ACC112 (cell line): ENCODE data around the gene PTH2.

Experiments
- H2AFZ ChIP-seq: fragments of 200-600 bp; sonication (generic); one replicate; pipeline ENCODE4 v1.6.0; 2017; ENCODE audit warnings: antibody characterized with exemption, low read length; ENCODE audit not compliant: unreplicated experiment
- H3K27ac ChIP-seq: fragments of 200-600 bp; sonication (generic); 2 replicates; pipeline ENCODE4 v1.5.1; 2014; ENCODE audit warnings: low read depth, mild to moderate bottlenecking, antibody characterized with exemption, low read length, moderate library complexity
- H3K27me3 ChIP-seq: fragments of 200-600 bp; sonication (generic); 2 replicates; pipeline ENCODE4 v1.6.1; 2014; ENCODE audit warnings: mild to moderate bottlenecking, antibody characterized with exemption, low read length, moderate library complexity, mixed read lengths; ENCODE audit not compliant: insufficient read depth
- H3K36me3 ChIP-seq: fragments of 200-600 bp; sonication (generic); 2 replicates; pipeline ENCODE4 v1.6.1; 2016; ENCODE audit warnings: mild to moderate bottlenecking, antibody characterized with exemption, low read length, moderate library complexity, mixed read lengths; ENCODE audit not compliant: insufficient read depth
- H3K4me1 ChIP-seq: fragments of 200-600 bp; sonication (generic); one replicate; pipeline ENCODE4 v1.6.1; 2016; ENCODE audit warnings: low read length, mixed read lengths; ENCODE audit not compliant: insufficient read depth, unreplicated experiment, control insufficient read depth
- H3K4me3 ChIP-seq: fragments of 200-600 bp; sonication (generic); 2 replicates; pipeline ENCODE4 v1.5.1; 2014; ENCODE audit warnings: mild to moderate bottlenecking, low read depth, low read length
- H3K79me2 ChIP-seq: fragments of 200-600 bp; sonication (generic); one replicate; pipeline ENCODE4 v1.6.0; 2016; ENCODE audit warnings: low read length; ENCODE audit not compliant: control insufficient read depth, unreplicated experiment, insufficient read depth

PTH2 gene

DNA sequence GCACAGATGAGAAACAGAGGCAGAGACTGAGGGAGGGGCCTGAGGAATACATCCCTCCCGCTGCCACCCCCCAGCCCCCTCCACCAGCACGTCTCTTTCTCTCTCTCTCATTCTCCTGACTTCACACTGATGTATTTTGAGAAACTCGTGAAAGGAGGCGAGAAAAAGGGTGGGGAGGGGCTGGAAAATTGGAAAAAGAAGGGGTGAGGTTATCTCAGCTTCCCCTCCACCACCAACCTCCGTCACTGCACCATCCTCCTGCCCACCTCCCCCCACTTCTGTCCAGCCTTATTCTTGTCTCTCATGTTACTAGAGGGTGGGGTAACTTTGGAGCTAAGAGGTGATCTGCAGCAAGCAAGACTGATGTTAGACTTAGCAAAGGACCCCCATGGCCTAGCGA, 16.6 kb upstream of the PTH2 start:
- peaks cover 45% of the 10 kb centered on the region for H3K27me3 ChIP-seq
- no peaks in the 10 kb centered on the region for H3K79me2 ChIP-seq
- H3K4me3 ChIP-seq, result no peak overlapping the region
- H2AFZ ChIP-seq, result no peak overlapping the region
- no peaks in the 10 kb centered on the region for H3K4me1 ChIP-seq
- no peaks in the 10 kb centered on the region for H3K36me3 ChIP-seq
- H3K27ac ChIP-seq, result no peak overlapping the region

GRCh38 chr19:49438261-49438660, 15.0 kb upstream of the PTH2 start:
- Histone ChIP-seq H3K4me1 (no peaks in the 10 kb centered on the region), H2AFZ (no peak overlapping the region), H3K4me3 (no peak overlapping the region), H3K27me3 (peaks cover 45% of the 10 kb centered on the region), H3K79me2 (no peaks in the 10 kb centered on the region), H3K27ac (no peak overlapping the region), H3K36me3 (no peaks in the 10 kb centered on the region)

GRCh38 chr19:49437231-49437630, 14.0 kb upstream of the PTH2 start:
- Histone ChIP-seq H3K27ac (no peak overlapping the region), H3K4me3 (no peak overlapping the region), H3K4me1 (no peaks in the 10 kb centered on the region), H3K79me2 (no peaks in the 10 kb centered on the region), H2AFZ (no peak overlapping the region), H3K27me3 (peaks cover 44% of the 10 kb centered on the region), H3K36me3 (no peaks in the 10 kb centered on the region)

GRCh38 chr19:49436381-49437017, 13.3 kb upstream of the PTH2 start:
- Histone ChIP-seq H3K4me3 (no peak overlapping the region), H3K27ac (no peak overlapping the region), H3K36me3 (no peaks in the 10 kb centered on the region), H3K79me2 (no peaks in the 10 kb centered on the region), H3K27me3 (peaks cover 37% of the 10 kb centered on the region), H3K4me1 (no peaks in the 10 kb centered on the region), H2AFZ (no peak overlapping the region)

GRCh38 chr19:49435670-49436069, 12.4 kb upstream of the PTH2 start:
- H3K4me1 ChIP-seq, result no peaks in the 10 kb centered on the region
- H3K27ac ChIP-seq, result no peak overlapping the region
- H2AFZ ChIP-seq, result no peak overlapping the region
- no peaks in the 10 kb centered on the region for H3K79me2 ChIP-seq
- H3K4me3 ChIP-seq, result no peak overlapping the region
- H3K27me3 ChIP-seq, result peaks cover 31% of the 10 kb centered on the region
- H3K36me3 ChIP-seq, result no peaks in the 10 kb centered on the region

- H3K79me2 ChIP-seq, result no peaks in the 10 kb centered on the region
- no peaks in the 10 kb centered on the region for H3K4me1 ChIP-seq
- H3K36me3 ChIP-seq, result no peaks in the 10 kb centered on the region
- H3K27ac ChIP-seq, result no peak overlapping the region
- H3K27me3 ChIP-seq, result peaks cover 27% of the 10 kb centered on the region
- H3K4me3 ChIP-seq, result no peak overlapping the region
- no peak overlapping the region for H2AFZ ChIP-seq
Observed at GRCh38 chr19:49434907-49435583, 11.8 kb upstream of the PTH2 start.

DNA sequence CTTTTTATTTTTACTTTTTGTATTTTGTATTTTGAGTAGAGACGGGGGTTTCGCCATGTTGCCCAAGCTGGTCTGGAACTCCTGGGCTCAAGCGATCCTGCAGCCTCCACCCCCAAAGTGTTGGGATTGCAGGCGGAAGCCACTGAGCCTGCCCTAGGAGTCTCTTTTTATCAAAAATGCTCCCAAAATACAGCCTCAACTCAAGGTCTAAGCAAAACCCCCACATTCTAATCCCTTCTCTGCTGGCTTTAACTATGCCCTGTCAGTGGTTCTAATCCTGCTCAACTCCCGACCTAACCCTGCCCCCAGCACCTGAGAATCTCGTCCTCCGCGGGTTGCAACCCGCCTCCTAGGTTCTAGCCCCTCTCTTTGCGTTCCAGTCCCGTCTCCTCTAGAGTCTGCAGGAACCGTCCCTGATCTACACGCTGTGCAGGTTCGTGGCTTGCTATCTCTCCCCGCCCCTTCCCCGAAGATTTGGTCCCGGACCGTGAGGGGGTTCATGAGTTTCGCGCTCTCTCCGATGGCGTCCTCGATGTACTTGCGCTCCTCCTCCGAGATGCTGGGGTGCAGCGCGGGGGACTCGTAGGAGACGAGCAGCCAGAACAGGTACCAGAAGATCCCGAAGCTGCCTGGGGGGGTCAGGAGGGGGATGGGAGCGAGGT, 10.1 kb upstream of the PTH2 start:
- no peak overlapping the region for H2AFZ ChIP-seq
- no peaks in the 10 kb centered on the region for H3K4me1 ChIP-seq
- no peaks in the 10 kb centered on the region for H3K79me2 ChIP-seq
- peaks cover 23% of the 10 kb centered on the region for H3K27me3 ChIP-seq
- H3K27ac ChIP-seq, result no peak overlapping the region
- H3K36me3 ChIP-seq, result no peaks in the 10 kb centered on the region
- no peak overlapping the region for H3K4me3 ChIP-seq

- H3K36me3 ChIP-seq, result no peaks in the 10 kb centered on the region
- H3K79me2 ChIP-seq, result no peaks in the 10 kb centered on the region
- no peaks in the 10 kb centered on the region for H3K4me1 ChIP-seq
- peaks cover 23% of the 10 kb centered on the region for H3K27me3 ChIP-seq
- no peak overlapping the region for H3K4me3 ChIP-seq
- H2AFZ ChIP-seq, result no peak overlapping the region
- no peak overlapping the region for H3K27ac ChIP-seq
Observed at GRCh38 chr19:49432141-49433073, 9.2 kb upstream of the PTH2 start.

DNA sequence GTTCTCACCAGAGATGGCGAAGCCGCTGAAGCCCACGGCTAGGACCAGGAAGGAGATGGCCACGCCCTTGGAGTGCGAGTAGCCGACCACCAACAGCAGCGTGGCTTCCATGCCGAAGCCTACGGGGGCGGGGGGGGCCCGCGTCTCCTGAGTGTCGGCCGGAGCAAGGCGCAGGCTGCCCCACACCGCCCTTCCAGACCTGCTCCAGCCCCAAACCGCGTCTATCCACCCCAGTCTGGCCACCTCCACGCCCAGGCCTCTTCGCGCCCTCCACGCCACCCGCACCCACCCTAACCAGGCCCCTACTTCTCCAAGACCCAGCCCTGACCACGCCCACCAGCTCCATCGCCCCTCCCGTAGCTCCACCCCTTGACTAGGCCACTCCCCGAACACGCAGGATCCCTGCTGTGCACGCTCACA, 8.1 kb upstream of the PTH2 start:
- H3K36me3 ChIP-seq, result no peaks in the 10 kb centered on the region
- H3K27me3 ChIP-seq, result peaks cover 33% of the 10 kb centered on the region
- no peak overlapping the region for H3K27ac ChIP-seq
- H3K79me2 ChIP-seq, result no peaks in the 10 kb centered on the region
- H3K4me3 ChIP-seq, result no peak overlapping the region
- peaks cover 1% of the 10 kb centered on the region for H3K4me1 ChIP-seq
- no peak overlapping the region for H2AFZ ChIP-seq

- peaks cover 39% of the 10 kb centered on the region for H3K27me3 ChIP-seq
- H3K4me1 ChIP-seq, result peaks cover 7% of the 10 kb centered on the region
- H2AFZ ChIP-seq, result no peak overlapping the region
- H3K36me3 ChIP-seq, result no peaks in the 10 kb centered on the region
- no peak overlapping the region for H3K27ac ChIP-seq
- no peak overlapping the region for H3K4me3 ChIP-seq
- no peaks in the 10 kb centered on the region for H3K79me2 ChIP-seq
Observed at GRCh38 chr19:49430678-49431329, 7.6 kb upstream of the PTH2 start.
